ENCODE measurements around the gene ATM. TPM values are rescaled to one million over a fixed set of nuclear protein-coding genes. Genes with fewer than 3 reads are reported as not detected.

Gene ATM
- total RNA-seq, 1 donor from 2014 or later, result 51.2 TPM

DNA sequence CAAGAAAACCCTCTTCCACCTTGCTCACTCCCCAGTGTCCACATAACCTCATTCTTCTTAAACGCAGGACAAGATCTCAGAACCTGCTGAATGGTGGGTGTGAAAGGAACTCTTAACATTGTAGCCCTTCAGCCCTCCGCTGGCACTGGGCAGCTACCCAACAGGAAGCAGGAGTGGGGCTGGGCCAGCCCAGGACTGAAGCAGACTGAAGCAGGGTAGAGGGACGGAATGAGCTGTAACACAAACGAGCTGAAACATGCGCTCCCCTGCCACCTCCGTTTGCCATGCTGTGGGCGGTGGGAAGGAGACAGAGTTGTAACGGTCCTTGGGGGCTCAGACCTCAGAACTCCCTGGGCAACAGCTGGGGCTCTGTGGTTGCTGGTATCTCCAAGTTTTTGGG, 24.0 kb upstream of the ATM start:
- Mint-ChIP-seq H3K9me3 (ENCODE audit: unreplicated experiment) (no peaks in the 10 kb centered on the region), H3K27ac (ENCODE audit: unreplicated experiment) (no peak overlapping the region), H3K36me3 (ENCODE audit: low read depth, unreplicated experiment) (peaks cover 7% of the 10 kb centered on the region), H3K4me1 (ENCODE audit: low read depth, unreplicated experiment) (peaks cover 12% of the 10 kb centered on the region), H3K27me3 (ENCODE audit: low read depth, unreplicated experiment) (no peaks in the 10 kb centered on the region), H3K4me3 (ENCODE audit: unreplicated experiment) (no peak overlapping the region)
- no peaks in the 10 kb centered on the region for H3K9me3 ChIP-seq (ENCODE audit: insufficient read depth, low read depth, low read length)
- H3K27ac ChIP-seq (ENCODE audit: low read depth, low read length), result no peak overlapping the region
- TF ChIP-seq EZH2 (IDR thresholded peaks at IDR 0.05; ENCODE audit: insufficient read depth, low read length), result no peak
- TF ChIP-seq CTCF (IDR thresholded peaks at IDR 0.05; ENCODE audit: insufficient read depth, low read depth, low read length), result no peak
- H3K27me3 ChIP-seq (ENCODE audit: insufficient read depth, low read length), result no peaks in the 10 kb centered on the region
- DNase-seq (ENCODE audit: low read depth) (no peak), FAIRE-seq (no peak)
- peaks cover 4% of the 10 kb centered on the region for H4K20me1 ChIP-seq (ENCODE audit: insufficient read depth, low read length)
- H3K4me2 ChIP-seq (ENCODE audit: low read length), result no peak overlapping the region
- no peak overlapping the region for H3K4me3 ChIP-seq (ENCODE audit: insufficient read depth, low read depth, low read length)
- H3K9ac ChIP-seq (ENCODE audit: low read length), result no peak overlapping the region
- no peak overlapping the region for H2AFZ ChIP-seq (ENCODE audit: low read depth, low read length)
- peaks cover 11% of the 10 kb centered on the region for H3K36me3 ChIP-seq (ENCODE audit: insufficient read depth, low read length)
- H3K4me1 ChIP-seq (ENCODE audit: insufficient read depth, low read length), result peaks cover 8% of the 10 kb centered on the region
- H3K79me2 ChIP-seq (ENCODE audit: insufficient read depth, low read length), result peaks cover 41% of the 10 kb centered on the region

DNA sequence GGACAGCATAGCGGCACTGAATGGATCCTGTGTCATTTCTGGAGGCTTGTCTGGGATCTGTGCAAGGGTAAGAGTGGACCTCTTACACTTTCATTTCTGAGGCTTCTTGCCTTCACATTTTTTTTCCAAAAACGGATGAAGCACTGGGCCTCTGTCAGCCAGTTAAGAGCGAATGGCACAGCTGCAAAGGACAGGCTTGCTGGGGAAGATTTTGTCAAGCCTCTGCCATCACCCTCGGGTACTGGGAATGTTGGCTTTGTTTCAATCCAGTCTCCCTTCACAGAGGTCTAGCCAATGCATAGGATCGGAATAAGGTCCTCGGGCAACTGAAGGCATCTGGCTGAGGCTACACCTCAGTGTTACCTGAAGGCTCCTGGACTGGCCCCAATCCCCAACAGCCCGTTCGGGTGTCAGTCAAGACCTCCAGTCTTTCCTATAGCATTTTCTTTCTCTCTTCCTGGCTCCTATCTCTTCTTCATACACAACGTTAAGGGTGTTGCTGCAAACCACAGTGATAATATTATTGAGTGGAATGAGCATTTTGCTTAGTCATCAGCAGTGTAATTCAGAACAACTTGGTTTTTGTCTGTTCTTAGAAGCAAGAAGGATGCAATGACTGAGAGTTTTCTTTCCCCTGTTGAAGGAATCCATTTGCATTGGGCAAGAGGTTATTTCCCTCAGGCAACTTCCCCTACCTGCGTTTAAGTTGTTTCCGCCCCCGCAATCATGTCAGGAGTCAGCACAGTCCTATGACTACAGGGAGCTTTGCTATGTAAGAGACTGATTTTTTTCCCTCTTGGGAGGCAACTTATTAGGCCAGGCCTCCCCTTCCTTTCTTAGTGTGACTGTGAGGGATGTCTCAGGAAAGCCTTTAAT, 23.2 kb upstream of the ATM start:
- peaks cover 1% of the 10 kb centered on the region for H3K9me3 Mint-ChIP-seq (ENCODE audit: unreplicated experiment)
- no peak overlapping the region for H2AFZ ChIP-seq (ENCODE audit: low read depth, low read length)
- no peak for TF ChIP-seq CTCF (IDR thresholded peaks at IDR 0.05; ENCODE audit: insufficient read depth, low read depth, low read length)
- peaks cover 9% of the 10 kb centered on the region for H3K36me3 ChIP-seq (ENCODE audit: insufficient read depth, low read length)
- peaks cover 49% of the 10 kb centered on the region for H3K79me2 ChIP-seq (ENCODE audit: insufficient read depth, low read length)
- H3K4me1 ChIP-seq (ENCODE audit: insufficient read depth, low read length), result peaks cover 8% of the 10 kb centered on the region
- peak overlapping the region; percentile 77 for H3K27ac Mint-ChIP-seq (ENCODE audit: unreplicated experiment)
- H3K27ac ChIP-seq (ENCODE audit: low read depth, low read length), result no peak overlapping the region
- peaks cover 14% of the 10 kb centered on the region for H3K36me3 Mint-ChIP-seq (ENCODE audit: low read depth, unreplicated experiment)
- no peak overlapping the region for H3K4me3 Mint-ChIP-seq (ENCODE audit: unreplicated experiment)
- H3K4me3 ChIP-seq (ENCODE audit: insufficient read depth, low read depth, low read length), result no peak overlapping the region
- no peaks in the 10 kb centered on the region for H3K27me3 Mint-ChIP-seq (ENCODE audit: low read depth, unreplicated experiment)
- no peaks in the 10 kb centered on the region for H3K27me3 ChIP-seq (ENCODE audit: insufficient read depth, low read length)
- peaks cover 7% of the 10 kb centered on the region for H4K20me1 ChIP-seq (ENCODE audit: insufficient read depth, low read length)
- peak; percentile 52 for FAIRE-seq
- no peak overlapping the region for H3K9ac ChIP-seq (ENCODE audit: low read length)
- H3K4me1 Mint-ChIP-seq (ENCODE audit: low read depth, unreplicated experiment), result peaks cover 12% of the 10 kb centered on the region
- H3K4me2 ChIP-seq (ENCODE audit: low read length), result no peak overlapping the region
- DNase-seq (ENCODE audit: low read depth), result peak; percentile 65
- peaks cover 7% of the 10 kb centered on the region for H3K9me3 ChIP-seq (ENCODE audit: insufficient read depth, low read depth, low read length)

- Mint-ChIP-seq H3K27me3 (ENCODE audit: low read depth, unreplicated experiment) (no peaks in the 10 kb centered on the region), H3K4me3 (ENCODE audit: unreplicated experiment) (no peak overlapping the region), H3K4me1 (ENCODE audit: low read depth, unreplicated experiment) (peaks cover 9% of the 10 kb centered on the region), H3K9me3 (ENCODE audit: unreplicated experiment) (peaks cover 8% of the 10 kb centered on the region), H3K36me3 (ENCODE audit: low read depth, unreplicated experiment) (peaks cover 29% of the 10 kb centered on the region), H3K27ac (ENCODE audit: unreplicated experiment) (no peak overlapping the region)
- H4K20me1 ChIP-seq (ENCODE audit: insufficient read depth, low read length), result peaks cover 7% of the 10 kb centered on the region
- no peak overlapping the region for H3K4me2 ChIP-seq (ENCODE audit: low read length)
- peaks cover 8% of the 10 kb centered on the region for H3K4me1 ChIP-seq (ENCODE audit: insufficient read depth, low read length)
- no peak for FAIRE-seq
- H3K27ac ChIP-seq (ENCODE audit: low read depth, low read length), result no peak overlapping the region
- H3K79me2 ChIP-seq (ENCODE audit: insufficient read depth, low read length), result peaks cover 74% of the 10 kb centered on the region
- H3K36me3 ChIP-seq (ENCODE audit: insufficient read depth, low read length), result peaks cover 10% of the 10 kb centered on the region
- no peaks in the 10 kb centered on the region for H3K27me3 ChIP-seq (ENCODE audit: insufficient read depth, low read length)
- TF ChIP-seq CTCF (IDR thresholded peaks at IDR 0.05; ENCODE audit: insufficient read depth, low read depth, low read length) (no peak), EZH2 (IDR thresholded peaks at IDR 0.05; ENCODE audit: insufficient read depth, low read length) (no peak)
- no peak for DNase-seq (ENCODE audit: low read depth)
- peaks cover 19% of the 10 kb centered on the region for H3K9me3 ChIP-seq (ENCODE audit: insufficient read depth, low read depth, low read length)
- no peak overlapping the region for H3K9ac ChIP-seq (ENCODE audit: low read length)
- no peak overlapping the region for H3K4me3 ChIP-seq (ENCODE audit: insufficient read depth, low read depth, low read length)
- no peak overlapping the region for H2AFZ ChIP-seq (ENCODE audit: low read depth, low read length)
These were observed 19.8 kb upstream of the ATM start for GRCh38 chr11:108203075-108203474.
